ENCODE results near the gene LGALS13.

LGALS13 gene

GRCh38 chr19:39655613-39656012, 53.3 kb downstream of the LGALS13 start, which contains the start of gene LGALS16:
LGALS16 (plus strand) TSS chr19:39655913; CDS start chr19:39655962, 49 bp downstream.
- H3K79me2 ChIP-seq (ENCODE audit: control insufficient read depth, insufficient read depth, low read length, unreplicated experiment): no peaks in the 10 kb centered on the region

More at GRCh38 chr19:39655613-39656012, 53.3 kb downstream of the LGALS13 start, which contains the start of gene LGALS16:
- Histone ChIP-seq H3K4me1 (ENCODE audit: control insufficient read depth, insufficient read depth, low read length, unreplicated experiment) (no peaks in the 10 kb centered on the region), H3K4me3 (ENCODE audit: low read depth, low read length) (no peak within 1 kb of the TSS), H2AFZ (ENCODE audit: low read length, unreplicated experiment) (no peak within 1 kb of the TSS), H3K36me3 (ENCODE audit: insufficient read depth, low read length) (no peaks in the 10 kb centered on the region), H3K27me3 (ENCODE audit: insufficient read depth, low read length) (peaks cover 24% of the 10 kb centered on the region), H3K27ac (ENCODE audit: low read depth, low read length) (no peak within 1 kb of the TSS)

Data from ACC112 (cell line).